Measurements from ENCODE around the gene ADAM8.

- TF ChIP-seq CTCF (conservative IDR thresholded peaks at IDR 0.05; ENCODE audit: low read depth, low read length) (no peak), POLR2A (IDR thresholded peaks at IDR 0.05; ENCODE audit: low read depth, low read length) (no peak), RCOR1 (IDR thresholded peaks at IDR 0.05; ENCODE audit: insufficient replicate concordance, low read length) (no peak), RFX5 (IDR thresholded peaks at IDR 0.05; ENCODE audit: low read depth, low read length) (no peak), MAZ (IDR thresholded peaks at IDR 0.05; ENCODE audit: borderline replicate concordance, low read depth, low read length) (no peak), CEBPB (IDR thresholded peaks at IDR 0.05; ENCODE audit: low read depth, low read length) (no peak), RAD21 (IDR thresholded peaks at IDR 0.05; ENCODE audit: low read length) (no peak), USF2 (IDR thresholded peaks at IDR 0.05; ENCODE audit: low read depth, low read length) (no peak), MAFK (IDR thresholded peaks at IDR 0.05; ENCODE audit: low read depth, low read length) (no peak), CHD1 (IDR thresholded peaks at IDR 0.05; ENCODE audit: low read depth, low read length) (no peak)
Observed at GRCh38 chr10:133252223-133252552, 24.5 kb downstream of the ADAM8 start.
